Amniotic epithelial cell (primary cell): ENCODE results near the gene SAXO1.
"Not testable (repeated sequence)": the region's sequence is repeated elsewhere in the genome, so short reads cannot be mapped to it uniquely, and the experiment has no call there.

Source experiments
- DNase-seq: peaks from one replicate; pipeline ENCODE4 v3.0.0-alpha.2; 2010; ENCODE audit warnings: low read depth

The SAXO1 gene

DNA sequence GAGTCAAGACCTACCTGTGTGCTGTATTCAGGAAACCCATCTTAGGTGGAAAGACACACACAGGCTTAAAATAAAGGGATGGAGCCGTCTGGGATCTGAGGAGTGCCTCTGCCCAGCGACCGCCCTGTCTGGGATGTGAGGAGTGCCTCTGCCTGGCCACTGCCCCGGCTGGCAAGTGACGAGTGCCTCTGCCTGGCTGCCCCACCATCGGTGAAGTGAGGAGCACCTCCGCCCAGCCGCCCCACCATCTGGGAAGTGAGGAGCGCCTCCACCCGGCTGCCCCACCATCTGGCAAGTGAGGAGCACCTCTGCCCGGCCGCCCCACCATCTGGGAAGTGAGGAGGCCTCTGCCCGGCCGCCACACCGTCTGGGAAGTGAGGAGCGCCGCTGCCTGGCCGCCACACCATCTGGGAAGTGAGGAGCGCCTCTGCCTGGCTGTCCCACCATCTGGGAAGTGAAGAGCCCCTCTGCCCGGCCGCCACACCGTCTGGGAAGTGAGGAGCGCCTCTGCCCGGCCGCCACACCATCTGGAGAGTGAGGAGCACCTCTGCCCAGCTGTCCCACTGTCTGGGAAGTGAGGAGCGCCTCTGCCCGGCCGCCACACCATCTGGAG lies 33.7 kb downstream of the SAXO1 start:
- no peak for DNase-seq

GRCh38 chr9:18997151-18997550 lies 35.9 kb downstream of the SAXO1 start:
- DNase-seq: no peak

GRCh38 chr9:18996211-18996610 lies 36.8 kb downstream of the SAXO1 start:
- DNase-seq: no peak

GRCh38 chr9:18994263-18994916 lies 38.6 kb downstream of the SAXO1 start:
- DNase-seq: no peak

DNA sequence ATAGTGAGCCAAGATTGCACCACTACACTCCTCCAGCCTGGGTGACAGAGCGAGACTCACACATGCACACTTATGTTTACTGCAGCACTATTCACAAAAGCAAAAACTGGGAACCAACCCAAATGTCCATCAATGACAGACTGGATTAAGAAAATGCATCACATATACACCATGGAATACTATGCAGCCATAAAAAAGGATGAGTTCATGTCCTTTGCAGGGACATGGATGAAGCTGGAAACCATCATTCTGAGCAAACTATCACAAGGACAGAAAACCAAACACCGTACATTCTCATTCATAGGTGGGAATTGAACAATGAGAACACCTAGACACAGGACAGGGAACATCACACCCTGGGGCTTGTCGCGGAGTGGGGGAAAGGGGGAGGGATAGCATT lies 41.8 kb downstream of the SAXO1 start:
- DNase-seq: not testable (repeated sequence)

GRCh38 chr9:18990494-18990893 lies 42.5 kb downstream of the SAXO1 start:
- DNase-seq: no peak

GRCh38 chr9:18989865-18990264 lies 43.1 kb downstream of the SAXO1 start:
- no peak for DNase-seq

DNA sequence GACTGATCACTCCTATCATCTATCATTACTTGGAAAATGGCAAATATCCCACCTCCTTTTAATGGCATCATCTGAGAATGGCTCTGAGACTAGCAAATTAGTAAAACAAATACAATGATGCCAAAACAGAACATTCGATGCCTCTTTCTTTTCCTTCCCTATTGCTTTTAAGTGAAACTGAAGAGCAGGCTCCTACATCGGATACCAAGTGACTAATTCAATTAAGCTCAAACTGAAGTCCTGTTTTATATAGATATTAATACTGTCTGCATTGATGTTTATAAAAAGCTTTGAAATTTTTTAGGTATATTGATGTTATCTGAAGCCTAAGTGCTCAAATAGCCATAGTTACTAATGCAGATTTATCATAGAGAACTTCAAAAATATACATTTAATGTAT lies 43.9 kb downstream of the SAXO1 start:
- DNase-seq: no peak

- DNase-seq: no peak
These were observed 45.0 kb downstream of the SAXO1 start for GRCh38 chr9:18988003-18988402.

GRCh38 chr9:18985996-18986395 lies 47.0 kb downstream of the SAXO1 start:
- no peak for DNase-seq

DNA sequence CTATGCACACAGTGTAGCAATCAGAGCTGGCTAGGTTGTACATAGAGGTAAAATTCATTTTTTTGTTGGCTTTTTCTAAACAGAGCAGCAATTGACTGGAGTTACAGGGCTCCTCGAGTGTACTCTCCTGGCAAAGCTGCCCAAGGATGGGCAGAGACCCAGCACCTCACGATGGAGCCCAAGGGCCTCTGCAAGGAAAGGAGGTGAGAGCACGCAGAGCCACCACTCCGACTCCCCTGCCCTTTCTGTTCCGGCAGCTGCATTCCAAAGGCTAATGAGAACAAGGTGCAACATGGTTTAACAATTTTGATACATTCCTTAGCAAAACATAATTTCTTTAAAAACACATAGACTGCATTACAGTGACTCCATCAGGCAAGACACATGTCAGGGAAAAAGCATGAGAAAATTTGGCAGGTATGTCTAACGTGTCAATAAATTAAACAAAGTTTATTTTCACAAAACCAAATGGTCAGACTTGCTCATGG lies 47.5 kb downstream of the SAXO1 start:
- no peak for DNase-seq

- no peak for DNase-seq
These were observed 50.8 kb downstream of the SAXO1 start for GRCh38 chr9:18982262-18982620.

DNA sequence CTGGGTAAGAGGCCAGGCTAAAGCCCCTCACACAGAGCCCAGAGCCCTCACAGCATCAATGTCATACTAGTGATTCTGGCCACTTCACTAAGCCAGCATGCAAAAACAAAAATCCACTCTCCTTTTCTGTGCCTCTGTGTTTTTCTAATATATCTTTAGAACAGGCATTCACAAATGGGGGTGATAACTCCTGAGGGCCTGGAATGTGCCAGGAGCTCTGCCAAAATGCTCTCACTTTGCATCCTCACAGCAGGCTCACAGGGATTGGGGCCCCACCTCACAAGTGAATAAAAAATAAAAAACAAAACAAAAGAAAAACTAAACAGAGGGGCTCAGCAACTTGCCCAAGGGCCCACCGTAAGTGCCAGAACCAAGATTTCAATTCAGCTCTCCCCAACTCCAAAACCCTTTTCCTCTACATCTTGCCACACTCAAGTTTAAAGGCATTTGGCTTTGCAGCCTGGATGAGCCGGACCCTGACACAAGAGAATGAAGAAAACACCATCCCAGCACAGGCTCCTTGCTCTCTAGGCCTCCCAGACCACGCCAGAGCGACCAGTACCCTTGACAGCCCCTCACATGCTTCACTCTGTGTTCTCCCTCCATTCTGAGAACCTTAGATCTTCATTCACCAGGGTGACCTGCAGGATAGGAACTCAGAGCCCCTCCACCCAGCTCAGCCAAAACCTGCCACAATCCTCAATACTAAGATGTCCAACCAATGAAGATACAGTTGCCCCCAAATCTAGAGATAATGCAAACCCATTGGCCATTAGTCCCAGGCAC lies 51.3 kb downstream of the SAXO1 start:
- no peak for DNase-seq

- no peak for DNase-seq
These were observed 52.8 kb downstream of the SAXO1 start for GRCh38 chr9:18980189-18980588.

GRCh38 chr9:18979367-18979766 lies 53.6 kb downstream of the SAXO1 start:
- DNase-seq: peak; percentile 52

- DNase-seq: peak; percentile 8
These were observed 54.8 kb downstream of the SAXO1 start for GRCh38 chr9:18978188-18978587.

DNA sequence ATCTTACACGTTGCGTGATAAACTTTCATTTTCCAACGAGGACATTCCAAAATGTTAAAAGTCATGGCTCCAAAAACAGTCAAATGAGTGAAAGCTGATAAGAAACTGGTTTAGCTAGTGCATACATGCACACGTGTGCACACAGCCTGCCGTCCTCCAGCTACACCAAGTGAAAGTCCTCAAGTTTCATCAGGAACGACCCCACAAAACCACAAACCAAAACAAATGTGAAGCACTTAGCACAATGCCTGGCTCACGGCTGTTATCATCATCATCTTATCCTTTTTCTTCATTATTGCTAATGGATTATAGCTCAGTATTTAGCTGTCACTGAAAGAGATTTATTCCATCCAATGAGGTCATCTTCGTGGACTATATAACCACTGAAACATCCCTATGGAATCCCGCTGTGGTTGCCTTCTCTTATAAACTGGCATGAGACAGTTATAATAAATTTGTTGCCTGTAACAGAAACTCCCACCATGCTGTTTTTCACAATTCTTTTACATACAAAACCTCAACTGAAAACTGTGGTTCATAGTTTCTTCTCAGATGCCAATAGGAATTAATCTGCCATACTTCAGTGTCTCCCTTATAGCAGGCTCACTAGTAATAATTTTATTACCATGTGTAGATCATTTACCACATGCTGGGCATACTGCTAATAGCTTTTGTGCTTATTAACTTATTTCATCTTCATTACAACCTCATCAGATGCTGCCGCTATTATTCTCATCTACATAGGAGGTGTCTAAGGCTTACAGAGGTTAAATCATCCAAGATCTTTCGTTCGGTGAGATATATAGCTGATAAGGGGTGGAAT lies 56.1 kb downstream of the SAXO1 start:
- DNase-seq: peak; percentile 97

- peak; percentile 19 for DNase-seq
These were observed 56.7 kb downstream of the SAXO1 start for GRCh38 chr9:18976221-18976708.

- DNase-seq: no peak
These were observed 59.7 kb downstream of the SAXO1 start for GRCh38 chr9:18973348-18973747.

DNA sequence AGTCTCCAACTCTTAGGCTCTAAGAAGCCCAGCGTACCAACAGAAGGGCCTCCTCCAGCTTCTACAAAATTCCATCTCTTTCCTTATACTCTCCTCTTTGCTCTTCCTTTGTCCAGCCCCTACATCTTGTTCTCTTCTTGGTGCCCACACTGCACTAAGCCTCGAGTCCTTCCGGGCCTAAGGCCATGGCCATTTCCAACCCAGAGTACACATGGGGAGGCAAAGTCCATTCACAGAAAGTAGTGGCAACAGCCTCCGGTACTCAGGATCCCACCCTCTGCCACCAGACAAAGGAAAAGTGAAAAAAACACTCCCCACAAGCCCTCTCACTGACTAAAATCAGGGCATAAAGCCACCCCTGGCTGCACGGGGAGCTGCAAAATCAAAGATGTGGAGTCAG lies 60.3 kb downstream of the SAXO1 start:
- no peak for DNase-seq

GRCh38 chr9:18971909-18972308 lies 61.1 kb downstream of the SAXO1 start:
- no peak for DNase-seq

GRCh38 chr9:18971404-18971803 lies 61.6 kb downstream of the SAXO1 start:
- DNase-seq: no peak
